Activated CD8-positive, alpha-beta memory T cell treated with anti-CD3 and anti-CD28 coated beads, Interleukin-2, amount 50 U/mL, for 4 hours (primary cell): ENCODE measurements around the gene ARID3B.
"Not testable (repeated sequence)": the region's sequence is repeated elsewhere in the genome, so short reads cannot be mapped to it uniquely, and the experiment has no call there.

ENCODE experiments used
- DNase-seq: peaks from one replicate; pipeline ENCODE4 v3.0.0-alpha.2; 2020

The ARID3B gene

GRCh38 chr15:74539521-74539920 is 1.5 kb upstream of the ARID3B start:
- not testable (repeated sequence) for DNase-seq

- no peak for DNase-seq
These were observed 759 bp upstream of the ARID3B start for GRCh38 chr15:74540161-74540760.

- DNase-seq: peak; percentile 67
These were observed 610 bp downstream of the ARID3B start for GRCh38 chr15:74541494-74542165.

- no peak for DNase-seq
These were observed 1.4 kb downstream of the ARID3B start for GRCh38 chr15:74542166-74543042.

GRCh38 chr15:74543043-74543422 is 2.0 kb downstream of the ARID3B start:
- DNase-seq: no peak

- DNase-seq: peak; percentile 29
These were observed 2.6 kb downstream of the ARID3B start for GRCh38 chr15:74543583-74543982.

GRCh38 chr15:74545086-74545485 is 4.1 kb downstream of the ARID3B start:
- DNase-seq: no peak

GRCh38 chr15:74545776-74546656 is 5.0 kb downstream of the ARID3B start:
- DNase-seq: peak; percentile 96

- no peak for DNase-seq
These were observed 6.6 kb downstream of the ARID3B start for GRCh38 chr15:74547616-74548015.

GRCh38 chr15:74548241-74548640 is 7.2 kb downstream of the ARID3B start:
- no peak for DNase-seq

GRCh38 chr15:74549816-74550215 is 8.8 kb downstream of the ARID3B start:
- DNase-seq: no peak

- DNase-seq: no peak
These were observed 10.7 kb downstream of the ARID3B start for GRCh38 chr15:74551714-74552113.

GRCh38 chr15:74552773-74553441 is 11.9 kb downstream of the ARID3B start:
- no peak for DNase-seq

GRCh38 chr15:74555192-74555591 is 14.2 kb downstream of the ARID3B start:
- no peak for DNase-seq

GRCh38 chr15:74558706-74559105 is 17.7 kb downstream of the ARID3B start:
- DNase-seq: no peak

- no peak for DNase-seq
These were observed 22.4 kb downstream of the ARID3B start for GRCh38 chr15:74563442-74563841.

GRCh38 chr15:74564182-74564581 is 23.2 kb downstream of the ARID3B start:
- DNase-seq: no peak

GRCh38 chr15:74565381-74566085 is 24.5 kb downstream of the ARID3B start:
- DNase-seq: no peak

GRCh38 chr15:74568594-74568993 is 27.6 kb downstream of the ARID3B start:
- no peak for DNase-seq

- DNase-seq: no peak
These were observed 28.7 kb downstream of the ARID3B start for GRCh38 chr15:74569731-74570070.

GRCh38 chr15:74571191-74571590 is 30.2 kb downstream of the ARID3B start:
- DNase-seq: no peak

- DNase-seq: no peak
These were observed 33.0 kb downstream of the ARID3B start for GRCh38 chr15:74573987-74574386.
